ENCODE data around the gene LAMB4. TPM values are rescaled to one million over a fixed set of nuclear protein-coding genes. Genes with fewer than 3 reads are reported as not detected.

Gene LAMB4
- total and polyA plus RNA-seq, 2 experiments from 2014 or later: not detected

DNA sequence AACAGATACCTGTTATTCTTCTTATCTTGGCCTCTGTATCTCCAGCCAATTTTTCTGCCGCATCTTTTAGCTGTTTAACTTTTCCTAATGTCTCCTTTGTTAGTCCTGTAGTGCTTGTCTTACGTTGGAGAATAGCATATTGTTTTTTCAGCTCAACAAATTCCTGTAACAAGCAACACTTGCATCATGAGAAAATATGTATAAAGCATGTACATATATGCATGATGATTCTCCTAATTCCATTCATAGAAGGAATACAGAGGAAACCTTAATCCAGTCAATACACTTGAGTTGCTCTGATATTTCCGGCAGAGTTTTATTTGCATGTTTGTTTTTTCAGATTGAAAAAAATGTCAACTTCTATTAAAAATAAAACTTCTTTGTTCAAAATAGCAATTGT lies 101.1 kb downstream of the LAMB4 start (continued):
- TF ChIP-seq, protein P1, sequence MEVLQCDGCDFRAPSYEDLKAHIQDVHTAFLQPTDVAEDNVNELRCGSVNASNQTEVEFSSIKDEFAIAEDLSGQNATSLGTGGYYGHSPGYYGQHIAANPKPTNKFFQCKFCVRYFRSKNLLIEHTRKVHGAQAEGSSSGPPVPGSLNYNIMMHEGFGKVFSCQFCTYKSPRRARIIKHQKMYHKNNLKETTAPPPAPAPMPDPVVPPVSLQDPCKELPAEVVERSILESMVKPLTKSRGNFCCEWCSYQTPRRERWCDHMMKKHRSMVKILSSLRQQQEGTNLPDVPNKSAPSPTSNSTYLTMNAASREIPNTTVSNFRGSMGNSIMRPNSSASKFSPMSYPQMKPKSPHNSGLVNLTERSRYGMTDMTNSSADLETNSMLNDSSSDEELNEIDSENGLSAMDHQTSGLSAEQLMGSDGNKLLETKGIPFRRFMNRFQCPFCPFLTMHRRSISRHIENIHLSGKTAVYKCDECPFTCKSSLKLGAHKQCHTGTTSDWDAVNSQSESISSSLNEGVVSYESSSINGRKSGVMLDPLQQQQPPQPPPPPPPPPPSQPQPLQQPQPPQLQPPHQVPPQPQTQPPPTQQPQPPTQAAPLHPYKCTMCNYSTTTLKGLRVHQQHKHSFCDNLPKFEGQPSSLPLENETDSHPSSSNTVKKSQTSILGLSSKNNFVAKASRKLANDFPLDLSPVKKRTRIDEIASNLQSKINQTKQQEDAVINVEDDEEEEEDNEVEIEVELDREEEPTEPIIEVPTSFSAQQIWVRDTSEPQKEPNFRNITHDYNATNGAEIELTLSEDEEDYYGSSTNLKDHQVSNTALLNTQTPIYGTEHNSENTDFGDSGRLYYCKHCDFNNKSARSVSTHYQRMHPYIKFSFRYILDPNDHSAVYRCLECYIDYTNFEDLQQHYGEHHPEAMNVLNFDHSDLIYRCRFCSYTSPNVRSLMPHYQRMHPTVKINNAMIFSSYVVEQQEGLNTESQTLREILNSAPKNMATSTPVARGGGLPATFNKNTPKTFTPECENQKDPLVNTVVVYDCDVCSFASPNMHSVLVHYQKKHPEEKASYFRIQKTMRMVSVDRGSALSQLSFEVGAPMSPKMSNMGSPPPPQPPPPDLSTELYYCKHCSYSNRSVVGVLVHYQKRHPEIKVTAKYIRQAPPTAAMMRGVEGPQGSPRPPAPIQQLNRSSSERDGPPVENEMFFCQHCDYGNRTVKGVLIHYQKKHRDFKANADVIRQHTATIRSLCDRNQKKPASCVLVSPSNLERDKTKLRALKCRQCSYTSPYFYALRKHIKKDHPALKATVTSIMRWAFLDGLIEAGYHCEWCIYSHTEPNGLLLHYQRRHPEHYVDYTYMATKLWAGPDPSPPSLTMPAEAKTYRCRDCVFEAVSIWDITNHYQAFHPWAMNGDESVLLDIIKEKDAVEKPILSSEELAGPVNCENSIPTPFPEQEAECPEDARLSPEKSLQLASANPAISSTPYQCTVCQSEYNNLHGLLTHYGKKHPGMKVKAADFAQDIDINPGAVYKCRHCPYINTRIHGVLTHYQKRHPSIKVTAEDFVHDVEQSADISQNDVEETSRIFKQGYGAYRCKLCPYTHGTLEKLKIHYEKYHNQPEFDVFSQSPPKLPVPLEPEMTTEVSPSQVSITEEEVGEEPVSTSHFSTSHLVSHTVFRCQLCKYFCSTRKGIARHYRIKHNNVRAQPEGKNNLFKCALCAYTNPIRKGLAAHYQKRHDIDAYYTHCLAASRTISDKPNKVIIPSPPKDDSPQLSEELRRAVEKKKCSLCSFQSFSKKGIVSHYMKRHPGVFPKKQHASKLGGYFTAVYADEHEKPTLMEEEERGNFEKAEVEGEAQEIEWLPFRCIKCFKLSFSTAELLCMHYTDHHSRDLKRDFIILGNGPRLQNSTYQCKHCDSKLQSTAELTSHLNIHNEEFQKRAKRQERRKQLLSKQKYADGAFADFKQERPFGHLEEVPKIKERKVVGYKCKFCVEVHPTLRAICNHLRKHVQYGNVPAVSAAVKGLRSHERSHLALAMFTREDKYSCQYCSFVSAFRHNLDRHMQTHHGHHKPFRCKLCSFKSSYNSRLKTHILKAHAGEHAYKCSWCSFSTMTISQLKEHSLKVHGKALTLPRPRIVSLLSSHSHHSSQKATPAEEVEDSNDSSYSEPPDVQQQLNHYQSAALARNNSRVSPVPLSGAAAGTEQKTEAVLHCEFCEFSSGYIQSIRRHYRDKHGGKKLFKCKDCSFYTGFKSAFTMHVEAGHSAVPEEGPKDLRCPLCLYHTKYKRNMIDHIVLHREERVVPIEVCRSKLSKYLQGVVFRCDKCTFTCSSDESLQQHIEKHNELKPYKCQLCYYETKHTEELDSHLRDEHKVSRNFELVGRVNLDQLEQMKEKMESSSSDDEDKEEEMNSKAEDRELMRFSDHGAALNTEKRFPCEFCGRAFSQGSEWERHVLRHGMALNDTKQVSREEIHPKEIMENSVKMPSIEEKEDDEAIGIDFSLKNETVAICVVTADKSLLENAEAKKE (CRISPR knock-in tag; IDR thresholded peaks at IDR 0.05): no peak
- TF ChIP-seq, protein P2, sequence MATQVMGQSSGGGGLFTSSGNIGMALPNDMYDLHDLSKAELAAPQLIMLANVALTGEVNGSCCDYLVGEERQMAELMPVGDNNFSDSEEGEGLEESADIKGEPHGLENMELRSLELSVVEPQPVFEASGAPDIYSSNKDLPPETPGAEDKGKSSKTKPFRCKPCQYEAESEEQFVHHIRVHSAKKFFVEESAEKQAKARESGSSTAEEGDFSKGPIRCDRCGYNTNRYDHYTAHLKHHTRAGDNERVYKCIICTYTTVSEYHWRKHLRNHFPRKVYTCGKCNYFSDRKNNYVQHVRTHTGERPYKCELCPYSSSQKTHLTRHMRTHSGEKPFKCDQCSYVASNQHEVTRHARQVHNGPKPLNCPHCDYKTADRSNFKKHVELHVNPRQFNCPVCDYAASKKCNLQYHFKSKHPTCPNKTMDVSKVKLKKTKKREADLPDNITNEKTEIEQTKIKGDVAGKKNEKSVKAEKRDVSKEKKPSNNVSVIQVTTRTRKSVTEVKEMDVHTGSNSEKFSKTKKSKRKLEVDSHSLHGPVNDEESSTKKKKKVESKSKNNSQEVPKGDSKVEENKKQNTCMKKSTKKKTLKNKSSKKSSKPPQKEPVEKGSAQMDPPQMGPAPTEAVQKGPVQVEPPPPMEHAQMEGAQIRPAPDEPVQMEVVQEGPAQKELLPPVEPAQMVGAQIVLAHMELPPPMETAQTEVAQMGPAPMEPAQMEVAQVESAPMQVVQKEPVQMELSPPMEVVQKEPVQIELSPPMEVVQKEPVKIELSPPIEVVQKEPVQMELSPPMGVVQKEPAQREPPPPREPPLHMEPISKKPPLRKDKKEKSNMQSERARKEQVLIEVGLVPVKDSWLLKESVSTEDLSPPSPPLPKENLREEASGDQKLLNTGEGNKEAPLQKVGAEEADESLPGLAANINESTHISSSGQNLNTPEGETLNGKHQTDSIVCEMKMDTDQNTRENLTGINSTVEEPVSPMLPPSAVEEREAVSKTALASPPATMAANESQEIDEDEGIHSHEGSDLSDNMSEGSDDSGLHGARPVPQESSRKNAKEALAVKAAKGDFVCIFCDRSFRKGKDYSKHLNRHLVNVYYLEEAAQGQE (IDR thresholded peaks at IDR 0.05; ENCODE audit: unreplicated experiment): no peak
- TF ChIP-seq, protein P3, sequence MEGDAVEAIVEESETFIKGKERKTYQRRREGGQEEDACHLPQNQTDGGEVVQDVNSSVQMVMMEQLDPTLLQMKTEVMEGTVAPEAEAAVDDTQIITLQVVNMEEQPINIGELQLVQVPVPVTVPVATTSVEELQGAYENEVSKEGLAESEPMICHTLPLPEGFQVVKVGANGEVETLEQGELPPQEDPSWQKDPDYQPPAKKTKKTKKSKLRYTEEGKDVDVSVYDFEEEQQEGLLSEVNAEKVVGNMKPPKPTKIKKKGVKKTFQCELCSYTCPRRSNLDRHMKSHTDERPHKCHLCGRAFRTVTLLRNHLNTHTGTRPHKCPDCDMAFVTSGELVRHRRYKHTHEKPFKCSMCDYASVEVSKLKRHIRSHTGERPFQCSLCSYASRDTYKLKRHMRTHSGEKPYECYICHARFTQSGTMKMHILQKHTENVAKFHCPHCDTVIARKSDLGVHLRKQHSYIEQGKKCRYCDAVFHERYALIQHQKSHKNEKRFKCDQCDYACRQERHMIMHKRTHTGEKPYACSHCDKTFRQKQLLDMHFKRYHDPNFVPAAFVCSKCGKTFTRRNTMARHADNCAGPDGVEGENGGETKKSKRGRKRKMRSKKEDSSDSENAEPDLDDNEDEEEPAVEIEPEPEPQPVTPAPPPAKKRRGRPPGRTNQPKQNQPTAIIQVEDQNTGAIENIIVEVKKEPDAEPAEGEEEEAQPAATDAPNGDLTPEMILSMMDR (conservative IDR thresholded peaks at IDR 0.05; ENCODE audit: low read depth in 2 of 2): no peak
- TF ChIP-seq EZH2 (IDR thresholded peaks at IDR 0.05; ENCODE audit: low read depth, unreplicated experiment): no peak

Data from GM23338 (cell line).